ENCODE data around the gene PPP6R2.
A peak's percentile ranks its signal among the peaks of the same experiment; 100 is the strongest.

GRCh38 chr22:50305923-50306566 lies 37.1 kb upstream of the PPP6R2 start:
- TF ChIP-seq TAF1 (IDR thresholded peaks at IDR 0.05; ENCODE audit: borderline replicate concordance, insufficient read depth, low read length) (no peak), SIN3A (IDR thresholded peaks at IDR 0.05; ENCODE audit: borderline replicate concordance, insufficient read depth, low read length) (no peak), REST (IDR thresholded peaks at IDR 0.05; ENCODE audit: insufficient read depth in 1 of 2, low read depth in 2 of 2, low read length in 2 of 2) (peak in 1 of 2 experiments; percentile 63; a peak in 1 of 4 replicates), POLR2AphosphoS5 (IDR thresholded peaks at IDR 0.05; ENCODE audit: low read depth, low read length) (no peak), FOXP2 (optimal IDR thresholded peaks at IDR 0.05; ENCODE audit: borderline replicate concordance, extremely low read depth, extremely low read length, insufficient read depth) (no peak)

Data from PFSK-1 (cell line).